Hematopoietic multipotent progenitor cell (in vitro differentiated cells): Measurements from ENCODE around the gene OR12D2. TPM values are rescaled to one million over a fixed set of nuclear protein-coding genes. Genes with fewer than 3 reads are reported as not detected.
A peak's percentile ranks its signal among the peaks of the same experiment; 100 is the strongest.
"Not testable (repeated sequence)": the region's sequence is repeated elsewhere in the genome, so short reads cannot be mapped to it uniquely, and the experiment has no call there.

ENCODE experiments used
- DNase-seq, 3 donors: peaks; one replicate each; pipeline ENCODE4 v3.0.0-alpha.2; 2011 to 2015; ENCODE audit warnings: low read depth in 2 of 3, low spot score in 2 of 3
- total RNA-seq: library from RNA; depleted of rRNA; stranded (reverse); fragments of >200 nt; gene quantifications from one replicate; pipeline ENCODE4 v1.2.3, GENCODE V29; 2012

Gene OR12D2
- not detected for total RNA-seq

GRCh38 chr6:29395331-29395730 is at the start of gene OR12D2:
TSS of gene OR12D2 (plus strand) at chr6:29395631. CDS start at chr6:29396700, 1,069 bp downstream.
- DNase-seq: no peak

DNA sequence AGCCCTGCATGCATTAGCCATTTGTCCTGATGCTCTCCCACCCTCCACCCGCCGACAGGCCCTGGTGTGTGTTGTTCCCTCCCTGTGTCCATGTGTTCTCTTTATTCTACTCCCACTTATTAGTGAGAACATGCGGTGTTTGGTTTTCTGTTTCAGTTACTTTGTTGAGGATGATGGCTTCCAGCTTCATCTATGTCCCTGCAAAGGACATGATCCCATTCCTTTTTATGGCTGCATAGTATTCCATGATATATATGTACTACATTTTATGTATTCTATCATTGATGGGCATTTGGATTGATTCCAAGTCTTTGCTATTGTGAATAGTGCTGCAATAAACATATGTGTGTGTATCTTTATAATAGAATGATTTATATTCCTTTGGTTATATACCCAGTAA is 46.1 kb upstream of the OR12D2 start:
- DNase-seq: not testable (repeated sequence)

DNA sequence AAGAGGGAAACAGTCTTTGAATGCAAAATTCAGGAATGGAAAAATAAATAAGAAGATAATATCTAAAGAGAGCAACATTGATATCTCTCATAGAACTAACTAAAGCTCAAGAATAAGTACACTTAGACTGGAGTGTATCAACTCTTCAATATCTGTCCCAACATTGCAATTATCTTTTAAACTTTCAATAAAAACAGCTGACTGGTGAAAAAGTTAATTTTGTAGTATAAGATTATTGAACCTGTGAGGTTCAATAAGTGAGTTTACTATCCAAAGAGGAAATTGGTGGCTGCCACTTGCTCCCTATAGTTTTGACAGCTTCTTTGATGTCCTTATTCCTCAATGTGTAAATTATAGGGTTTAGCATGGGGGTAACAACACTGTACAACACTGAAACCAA is 40.5 kb upstream of the OR12D2 start:
- no peak for DNase-seq

- DNase-seq: peak in 1 of 3 donors; percentile 4
Measured at GRCh38 chr6:29355603-29356002, 39.8 kb upstream of the OR12D2 start.

DNA sequence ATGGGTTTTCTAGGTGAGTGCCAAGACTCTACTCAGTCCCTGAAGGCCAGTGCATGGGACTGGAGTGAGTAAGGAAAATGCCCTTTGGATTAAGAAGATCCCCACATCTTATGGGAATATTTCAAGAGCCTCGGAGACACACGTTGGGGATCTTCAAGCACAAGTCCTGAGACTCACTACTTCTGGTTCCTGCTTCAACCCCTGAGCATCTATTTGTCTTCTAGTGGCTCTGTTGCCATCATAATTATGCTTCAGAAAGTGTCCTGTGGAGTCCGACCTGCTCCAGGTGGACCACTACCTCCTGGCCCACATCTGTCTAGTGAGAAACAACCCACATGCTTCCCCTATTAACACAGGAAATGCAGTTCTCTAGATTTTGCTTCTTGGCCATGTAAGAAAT is 26.7 kb upstream of the OR12D2 start, which contains the start of gene OR5V1:
OR5V1 (minus strand) TSS at position 101 of the 400 bp plus-strand sequence. CDS start 12,670 bp downstream, outside the sequence.
- DNase-seq: no peak

GRCh38 chr6:29375191-29375590 is 20.2 kb upstream of the OR12D2 start, which contains the start of gene OR12D3:
TSS of gene OR12D3 (minus strand) at chr6:29375291. CDS start at chr6:29375287, 4 bp downstream.
- no peak for DNase-seq

DNA sequence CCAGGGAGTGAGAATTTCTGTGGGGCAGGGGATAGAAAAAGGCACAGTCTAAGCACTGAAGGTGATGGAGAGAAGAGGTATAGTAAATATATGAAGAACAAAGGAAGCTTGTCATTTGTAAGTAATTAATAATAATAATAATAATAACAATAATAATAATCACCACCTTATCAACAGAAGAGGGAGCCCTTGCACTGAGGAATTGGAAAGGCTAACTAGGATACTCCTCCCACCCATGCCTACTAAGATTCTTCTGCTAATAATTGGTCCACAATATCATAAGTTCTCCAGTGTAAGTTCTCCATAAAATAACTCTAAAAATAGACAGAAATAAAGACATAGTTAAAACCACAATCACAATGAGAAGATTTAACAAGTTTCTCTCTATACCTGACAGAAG is 19.4 kb upstream of the OR12D2 start:
- peak in 2 of 3 donors; percentile 22 to 35 for DNase-seq

GRCh38 chr6:29388533-29388932 is 6.9 kb upstream of the OR12D2 start:
- DNase-seq: no peak

DNA sequence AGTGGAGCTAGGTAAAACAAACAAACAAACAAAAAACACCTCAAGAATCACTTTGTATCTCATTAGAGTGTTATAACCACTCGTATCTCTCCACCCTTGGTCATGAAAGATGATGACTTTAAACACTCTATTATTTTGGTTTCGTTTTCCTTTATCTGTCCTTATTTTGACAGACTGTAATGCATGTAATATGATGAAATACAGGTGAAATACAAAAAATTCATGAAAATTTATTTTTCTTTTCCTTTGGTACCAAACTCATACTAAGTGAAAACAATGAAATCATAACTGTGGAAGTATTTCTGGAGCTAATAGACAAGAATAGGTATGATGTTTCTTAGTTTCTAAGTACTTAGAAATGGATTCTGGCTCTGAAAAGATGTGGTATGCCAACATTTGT is 4.1 kb downstream of the OR12D2 start:
- DNase-seq: no peak

- DNase-seq: no peak
Measured at GRCh38 chr6:29403801-29404200, 8.4 kb downstream of the OR12D2 start.

- peak in 1 of 3 donors; percentile 10 for DNase-seq
Measured at GRCh38 chr6:29414588-29414987, 19.2 kb downstream of the OR12D2 start, which contains the start of gene OR12D1. TSS of gene OR12D1 (plus strand) at chr6:29414928.

GRCh38 chr6:29419516-29419915 is 24.1 kb downstream of the OR12D2 start:
- no peak for DNase-seq

DNA sequence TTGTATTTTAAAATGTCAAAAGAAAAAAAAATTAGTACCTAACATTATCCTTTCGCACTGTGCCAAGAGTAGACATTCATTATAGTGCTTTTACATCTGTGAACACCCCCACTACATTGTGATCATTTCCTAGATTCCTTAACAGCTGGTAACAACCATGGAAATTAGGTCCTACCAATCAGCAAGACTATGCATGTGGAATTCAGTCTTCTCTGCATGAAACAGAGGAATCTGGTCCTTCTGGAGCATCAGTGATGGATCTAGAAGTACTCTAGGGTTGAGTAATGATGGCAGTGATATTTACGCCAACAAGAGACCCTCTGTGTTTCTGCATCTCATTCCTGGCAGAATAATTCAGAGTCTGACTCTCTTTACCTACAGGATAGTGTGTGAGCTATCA is 28.7 kb downstream of the OR12D2 start:
- DNase-seq: no peak

GRCh38 chr6:29424575-29424974 is 29.1 kb downstream of the OR12D2 start:
- no peak for DNase-seq

DNA sequence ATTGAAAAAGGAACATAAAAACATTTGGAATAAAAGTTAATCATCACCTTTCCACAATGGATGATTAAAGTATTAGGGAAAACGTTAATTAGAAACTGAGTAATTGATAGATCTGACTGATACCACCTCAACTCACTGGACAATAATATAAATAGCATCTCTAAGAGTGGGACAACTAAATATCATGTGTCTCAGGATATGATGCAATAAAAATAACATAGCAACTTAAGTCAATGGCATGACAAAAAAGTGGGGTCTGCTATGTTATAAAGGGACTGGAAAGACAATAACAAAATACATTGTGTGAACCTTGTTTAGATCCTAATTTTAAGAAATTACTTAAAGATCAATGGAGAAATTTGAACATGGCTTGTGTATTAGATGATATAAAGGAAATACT is 29.6 kb downstream of the OR12D2 start:
- DNase-seq: no peak

DNA sequence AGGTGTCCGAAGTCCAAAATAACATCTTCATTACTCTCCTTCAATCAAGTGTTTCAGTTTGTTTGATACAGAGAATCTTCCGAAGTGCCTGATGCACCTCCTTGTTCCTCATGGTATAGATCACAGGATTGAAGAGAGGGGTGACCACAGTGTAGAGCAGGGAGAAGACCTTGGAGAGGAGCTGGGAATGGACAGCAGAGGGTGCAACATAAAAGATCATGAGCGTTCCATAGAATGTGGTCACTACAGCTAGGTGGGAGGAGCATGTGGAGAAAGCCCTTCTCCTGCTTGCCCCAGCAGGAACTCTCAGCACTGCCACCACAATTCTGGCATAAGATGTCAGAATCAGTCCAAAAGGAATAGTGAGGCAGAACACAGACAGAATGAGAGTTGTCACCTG is 31.2 kb downstream of the OR12D2 start:
- DNase-seq: no peak

DNA sequence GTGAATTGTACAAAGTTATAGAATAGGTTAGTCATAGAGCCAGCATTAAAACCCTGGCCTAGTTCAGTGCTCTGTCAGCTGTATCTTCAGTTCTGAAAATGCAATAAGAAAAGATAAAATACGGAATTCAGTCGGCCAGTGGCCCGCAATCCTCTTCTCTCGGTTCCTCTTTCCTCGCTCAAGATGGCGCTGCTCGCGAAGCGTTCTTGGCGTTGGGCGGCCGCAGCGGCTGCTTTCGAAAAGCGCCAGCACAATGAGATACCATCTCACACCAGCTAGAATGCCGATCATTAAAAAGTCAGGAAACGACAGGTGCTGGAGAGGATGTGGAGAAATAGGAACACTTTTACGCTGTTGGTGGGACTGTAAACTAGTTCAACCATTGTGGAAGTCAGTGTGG is 41.3 kb downstream of the OR12D2 start:
- DNase-seq: peak in 2 of 3 donors; percentile 21 to 41

DNA sequence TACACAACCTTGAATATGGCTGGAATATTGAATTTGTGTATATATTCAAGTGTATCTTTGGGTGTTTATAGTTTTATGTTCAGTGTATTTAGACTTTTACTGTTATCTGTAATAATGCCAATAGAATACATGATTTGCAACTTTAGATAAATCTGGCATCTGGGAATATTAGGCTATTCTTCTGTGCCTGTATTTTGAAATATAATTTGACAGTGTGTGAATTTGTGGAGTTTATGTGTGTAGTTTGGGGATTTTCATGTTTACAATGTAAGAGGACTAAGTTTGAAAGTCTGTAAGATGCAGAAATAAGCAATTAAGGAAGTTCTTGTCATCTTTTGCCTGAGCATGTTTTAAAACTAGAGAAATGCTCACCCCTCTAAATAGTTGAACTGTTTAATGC is 43.6 kb downstream of the OR12D2 start, which contains the start of gene OR10C1:
OR10C1 (plus strand) TSS at position 301 of the 400 bp plus-strand sequence. CDS start 710 bp downstream, outside the sequence.
- no peak for DNase-seq

DNA sequence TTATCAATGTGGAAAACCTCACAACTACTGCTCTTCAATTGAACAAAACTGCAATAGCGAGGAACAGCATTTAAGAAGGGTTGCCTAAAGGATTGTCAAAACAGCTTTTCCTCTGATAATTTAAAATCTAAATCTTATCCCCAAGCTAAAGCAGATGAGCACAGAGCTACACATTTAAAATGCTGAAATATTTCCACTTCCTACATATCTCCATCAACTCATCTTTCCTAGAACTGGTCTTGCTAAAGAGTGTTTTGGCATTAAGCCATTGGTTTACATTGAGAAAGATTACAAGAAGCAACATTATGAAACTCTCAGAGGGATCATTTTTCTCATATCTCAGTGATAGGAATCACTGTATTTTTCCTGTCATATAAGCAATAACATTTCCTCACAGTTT is 47.3 kb downstream of the OR12D2 start:
- DNase-seq: no peak

- DNase-seq: not testable (repeated sequence)
Measured at GRCh38 chr6:29444031-29444430, 48.6 kb downstream of the OR12D2 start.
